ENCODE results near the gene RNF217.
"Not testable (repeated sequence)": the region's sequence is repeated elsewhere in the genome, so short reads cannot be mapped to it uniquely, and the experiment has no call there.

RNF217 gene

DNA sequence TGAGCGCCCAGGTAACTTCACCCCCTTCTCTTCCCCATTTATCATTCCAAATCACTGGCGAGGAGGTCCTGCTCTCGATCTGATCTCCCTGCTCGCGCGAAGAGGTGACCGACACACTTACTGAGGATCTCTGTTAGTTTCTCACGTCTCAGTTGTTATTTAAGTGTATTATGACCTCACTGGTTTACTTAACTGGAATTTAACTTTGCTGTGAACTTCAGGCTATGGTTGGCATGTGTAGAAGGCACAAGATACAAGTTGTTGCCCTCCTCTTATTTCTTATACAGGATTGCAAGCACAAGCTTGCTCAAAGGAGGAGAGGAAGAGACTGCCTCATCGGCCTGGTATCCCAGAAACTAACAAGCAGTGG, 1.2 kb downstream of the RNF217 start:
- DNase-seq (ENCODE audit: low spot score), result no peak

DNA sequence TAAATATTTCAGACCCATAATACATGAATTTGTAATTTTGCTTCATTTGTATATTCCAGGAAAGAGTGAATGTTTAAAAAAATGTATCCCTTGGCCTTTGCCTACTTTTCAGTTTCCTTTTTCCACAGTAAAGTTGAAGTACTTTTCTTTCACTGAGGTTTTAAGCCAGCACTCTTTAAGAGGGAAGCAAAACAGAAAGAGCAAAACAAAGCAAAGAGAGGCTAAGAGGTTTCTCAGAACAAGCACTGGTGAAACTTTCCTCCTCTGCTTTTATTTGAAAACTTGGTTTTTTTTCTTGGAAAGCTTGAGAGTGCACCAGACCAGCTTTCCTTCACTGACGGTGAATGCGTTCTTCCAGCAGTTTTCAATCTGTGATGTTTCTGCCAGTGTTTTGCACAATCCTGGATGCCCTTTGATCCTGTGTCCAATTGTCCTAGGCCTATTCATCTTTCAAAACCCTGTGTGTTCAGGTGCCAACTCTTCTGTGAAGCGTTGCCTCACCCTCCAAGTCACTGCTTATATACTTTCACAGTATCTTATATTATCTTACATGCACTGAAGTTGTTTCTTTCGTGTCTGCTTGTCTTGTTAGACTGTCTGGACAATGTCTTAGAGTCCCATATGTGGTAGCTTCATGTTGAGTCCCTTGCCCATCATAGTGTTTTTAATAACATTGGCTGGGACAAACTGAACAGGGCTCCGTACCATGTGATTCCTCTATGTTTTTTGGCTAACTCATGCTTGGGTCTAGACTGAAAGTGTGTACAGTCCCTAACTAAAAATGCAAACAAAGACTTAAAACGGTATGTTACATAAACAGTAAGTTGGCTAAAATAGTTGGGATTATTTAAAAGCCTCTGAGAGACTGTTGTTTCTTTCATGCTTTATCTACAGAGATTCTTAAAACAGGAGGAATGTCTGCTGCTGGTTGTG, 1.9 kb downstream of the RNF217 start:
- DNase-seq (ENCODE audit: low spot score), result peak; percentile 61

DNA sequence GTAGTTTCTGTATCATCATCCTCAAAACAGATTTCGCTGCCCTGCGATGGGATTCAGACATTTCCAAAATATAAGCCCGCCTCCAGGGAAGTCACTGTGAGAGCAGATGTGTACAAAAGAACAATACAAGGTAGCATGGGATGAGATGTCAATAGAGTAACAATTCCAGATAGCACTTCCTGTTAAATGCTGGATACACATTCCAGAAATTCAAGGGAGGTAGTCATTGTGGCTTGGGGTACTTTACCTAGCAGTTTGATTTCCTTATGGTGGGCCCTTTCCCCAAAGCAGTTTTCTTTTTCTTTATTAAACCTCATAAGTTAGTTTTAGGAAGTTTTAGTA, 2.5 kb downstream of the RNF217 start:
- no peak for DNase-seq (ENCODE audit: low spot score)

- DNase-seq (ENCODE audit: low spot score), result not testable (repeated sequence)
Measured at GRCh38 chr6:124965424-124965850, 3.2 kb downstream of the RNF217 start.

DNA sequence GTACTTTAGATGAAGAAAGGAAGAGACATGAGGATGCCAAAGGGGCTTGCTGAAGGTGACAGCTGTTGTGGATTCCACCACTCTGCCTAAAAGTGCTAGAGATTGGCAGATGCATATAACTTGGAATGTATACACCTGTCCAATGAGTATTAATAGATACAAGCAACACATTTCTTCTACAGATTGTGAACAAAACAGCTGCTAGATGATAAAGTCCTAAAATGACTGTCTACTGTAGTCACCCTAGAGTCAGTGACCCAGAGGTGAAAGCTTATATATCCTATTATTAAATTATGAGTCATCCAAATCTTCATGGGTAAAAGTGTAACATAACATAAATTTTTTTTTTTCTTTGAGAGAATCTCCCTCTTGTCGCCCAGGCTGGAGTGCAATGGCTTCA, 5.2 kb downstream of the RNF217 start:
- DNase-seq (ENCODE audit: low spot score), result no peak

GRCh38 chr6:124968401-124968800, 6.2 kb downstream of the RNF217 start:
- no peak for DNase-seq (ENCODE audit: low spot score)

DNA sequence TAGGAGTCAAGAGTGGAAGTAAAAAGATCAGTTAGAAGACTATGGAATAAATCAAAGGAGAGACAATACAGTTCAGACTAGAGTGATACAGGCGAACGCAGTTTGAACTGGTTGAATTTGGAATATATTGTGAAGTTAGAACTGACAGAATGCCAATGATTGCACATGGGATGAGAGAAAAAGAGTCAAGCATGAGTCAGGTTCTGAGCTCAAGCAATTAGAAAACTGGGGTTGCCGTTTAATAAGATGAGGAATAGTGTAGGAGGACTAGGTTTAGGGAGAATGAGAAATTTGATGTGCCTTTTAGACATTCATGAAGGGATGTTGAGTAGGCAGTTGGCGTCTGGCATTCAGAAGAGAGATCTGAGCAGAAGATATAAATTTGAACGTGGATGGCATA, 8.0 kb downstream of the RNF217 start:
- no peak for DNase-seq (ENCODE audit: low spot score)

DNA sequence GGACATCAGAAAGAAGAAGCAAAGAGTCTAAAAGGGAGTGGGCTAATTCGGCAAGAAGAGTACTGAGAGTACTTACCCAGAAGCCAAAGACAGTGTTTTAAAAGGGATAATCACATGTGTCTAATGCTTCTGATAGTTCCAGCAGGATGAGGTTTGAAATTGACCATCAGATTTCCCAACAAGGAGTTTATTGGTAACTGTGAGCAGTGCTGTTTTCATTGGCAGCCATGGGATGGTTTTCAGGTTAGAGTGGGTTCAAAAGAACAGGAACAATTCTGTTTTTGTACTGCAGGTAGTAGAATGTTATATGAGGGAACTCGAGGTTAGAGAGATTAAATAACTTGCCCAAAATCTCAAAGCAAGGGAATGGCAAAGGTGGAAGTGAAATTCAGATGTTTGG, 8.5 kb downstream of the RNF217 start:
- DNase-seq (ENCODE audit: low spot score), result no peak

DNA sequence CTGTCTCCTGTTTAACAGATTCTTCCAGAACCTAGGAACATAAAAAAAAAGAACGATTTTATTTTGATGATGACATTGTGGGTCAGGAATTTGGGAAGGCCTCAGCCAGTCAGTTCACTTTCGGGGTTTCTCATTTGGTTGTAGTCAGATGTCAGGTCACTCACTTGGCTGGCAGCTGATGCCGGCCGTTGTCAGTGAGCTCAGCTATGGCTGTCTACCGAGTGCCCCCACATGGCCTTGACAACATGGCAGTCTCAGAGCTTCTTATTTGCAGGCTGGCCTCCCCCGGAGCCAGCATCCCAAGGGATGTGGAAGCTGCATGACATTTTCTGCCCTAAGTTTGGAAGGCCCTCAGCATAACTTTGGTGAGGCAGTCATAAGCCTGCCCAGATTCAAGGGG, 11.5 kb downstream of the RNF217 start:
- DNase-seq (ENCODE audit: low spot score), result no peak

DNA sequence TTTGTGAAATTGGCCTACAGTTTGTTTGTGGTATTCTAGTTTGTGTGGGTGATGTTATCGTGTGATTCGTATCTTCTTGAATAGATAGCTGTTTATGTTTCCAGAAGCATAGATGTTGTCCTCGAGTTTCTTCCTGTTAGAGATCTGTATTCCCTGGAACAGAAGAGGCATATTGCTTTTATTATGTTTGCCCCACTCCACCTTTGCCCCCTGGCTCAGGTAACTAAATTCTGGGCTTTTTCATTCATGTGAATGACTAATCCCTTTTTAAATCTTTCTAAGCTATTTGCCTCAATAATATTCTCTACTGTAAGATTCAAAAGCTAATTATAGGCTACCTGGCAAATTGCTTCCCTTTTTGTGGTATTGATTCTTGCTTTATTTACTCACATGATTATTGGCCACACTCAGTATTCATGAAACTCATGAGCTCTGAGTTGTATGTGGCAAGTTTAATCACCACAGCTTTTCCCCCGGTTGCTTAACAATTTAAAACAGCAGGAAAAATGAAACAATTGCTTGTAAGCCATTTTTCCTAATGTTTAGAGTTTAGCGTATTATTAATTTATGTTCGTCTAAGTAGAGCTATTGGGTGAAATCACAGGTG, 12.6 kb downstream of the RNF217 start:
- no peak for DNase-seq (ENCODE audit: low spot score)

DNA sequence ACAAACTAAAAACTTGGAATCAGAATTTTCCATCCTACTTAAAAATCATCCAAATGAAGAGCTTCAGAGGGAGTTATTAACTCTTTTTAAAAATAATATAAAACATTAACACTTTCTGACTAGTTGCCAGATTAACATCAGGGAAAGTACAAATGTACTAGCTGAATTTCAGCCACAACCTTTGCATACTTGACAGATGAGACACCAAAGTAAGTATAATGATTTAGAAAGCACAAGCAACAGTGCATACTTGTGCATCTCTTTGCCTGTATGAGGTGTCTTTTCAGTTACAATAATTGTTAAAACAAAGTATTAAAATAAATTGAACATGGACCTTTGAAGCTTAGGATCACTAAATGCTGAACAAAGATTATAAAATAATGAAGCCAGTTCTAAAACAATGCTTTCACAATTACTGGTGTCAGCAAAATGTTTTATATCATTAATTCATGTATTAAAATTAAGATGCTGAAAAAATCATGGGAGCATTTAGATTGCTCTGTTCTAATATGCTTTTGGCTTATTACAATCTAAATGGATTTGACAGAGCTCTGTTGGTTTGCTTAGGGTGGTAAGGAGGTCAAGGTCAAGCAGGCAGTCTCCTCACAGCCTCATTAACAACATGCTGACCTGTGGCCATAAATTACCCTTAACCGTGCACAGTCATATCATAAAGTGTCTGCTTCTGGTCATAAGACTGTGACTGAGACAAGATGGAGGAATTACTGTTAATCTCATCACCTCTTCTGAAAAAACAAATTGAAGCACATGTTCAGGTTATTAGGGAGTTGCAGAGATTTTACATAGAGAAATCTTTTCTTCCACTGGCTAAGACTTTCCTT, 15.1 kb downstream of the RNF217 start:
- DNase-seq (ENCODE audit: low spot score), result no peak

DNA sequence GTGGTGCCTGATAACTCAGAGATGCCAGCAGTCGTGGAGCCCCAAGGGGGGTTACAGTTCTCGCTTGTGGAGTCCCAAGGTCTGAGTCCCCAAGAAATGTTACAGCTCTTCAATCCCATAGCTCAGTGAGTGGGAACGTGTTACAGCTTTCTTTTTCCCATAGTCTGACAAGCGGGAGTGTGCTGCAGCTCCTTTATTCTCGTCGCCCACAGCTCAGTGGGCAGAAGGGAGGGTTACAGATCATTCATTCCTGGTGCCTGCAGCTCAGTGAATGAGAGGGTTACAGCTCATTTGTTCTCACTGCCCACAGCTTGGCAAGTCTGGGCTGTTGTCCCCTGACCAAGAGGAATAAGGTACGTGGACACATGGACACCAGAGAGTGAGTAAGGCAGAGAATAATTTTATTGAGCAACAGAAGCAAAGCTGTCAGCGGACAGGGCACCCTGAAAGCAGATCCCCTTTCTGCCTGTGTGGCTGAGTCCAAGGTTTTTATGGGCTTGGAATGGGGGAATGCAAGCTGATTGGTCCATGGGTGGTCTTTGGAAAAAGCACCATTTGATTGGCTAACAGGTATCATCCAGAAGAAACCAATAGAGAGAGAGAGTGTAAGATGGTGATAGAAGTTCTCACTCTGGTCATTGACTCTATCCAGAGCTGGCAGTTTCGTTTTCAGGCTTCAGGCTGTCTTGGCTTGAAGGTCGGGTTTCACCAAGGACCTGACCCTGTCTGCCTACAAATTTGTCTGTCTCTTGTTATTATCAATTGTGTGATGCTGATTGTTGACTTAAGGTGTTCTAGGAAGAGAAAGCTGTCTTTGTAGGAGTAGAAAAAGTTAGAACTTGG, 16.4 kb downstream of the RNF217 start:
- no peak for DNase-seq (ENCODE audit: low spot score)

DNA sequence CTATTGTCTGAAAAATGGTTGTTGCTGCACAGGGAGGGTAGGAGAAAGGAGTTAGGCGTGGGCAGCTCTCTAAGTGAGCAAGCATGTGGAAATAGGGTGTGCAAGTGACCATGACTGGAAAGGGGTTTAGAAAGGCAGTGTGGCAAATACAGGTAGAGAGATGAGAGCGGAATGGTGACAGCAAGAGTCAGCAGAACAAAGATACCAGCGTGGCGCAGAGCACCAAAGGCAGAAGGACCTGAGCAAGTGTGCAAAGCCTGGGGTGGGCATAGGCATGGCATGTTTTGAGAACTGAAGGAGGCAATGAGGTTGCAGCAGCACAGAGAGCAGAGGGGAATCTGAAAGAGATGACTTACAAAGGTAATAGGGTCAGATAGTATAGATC, 17.0 kb downstream of the RNF217 start:
- no peak for DNase-seq (ENCODE audit: low spot score)

DNA sequence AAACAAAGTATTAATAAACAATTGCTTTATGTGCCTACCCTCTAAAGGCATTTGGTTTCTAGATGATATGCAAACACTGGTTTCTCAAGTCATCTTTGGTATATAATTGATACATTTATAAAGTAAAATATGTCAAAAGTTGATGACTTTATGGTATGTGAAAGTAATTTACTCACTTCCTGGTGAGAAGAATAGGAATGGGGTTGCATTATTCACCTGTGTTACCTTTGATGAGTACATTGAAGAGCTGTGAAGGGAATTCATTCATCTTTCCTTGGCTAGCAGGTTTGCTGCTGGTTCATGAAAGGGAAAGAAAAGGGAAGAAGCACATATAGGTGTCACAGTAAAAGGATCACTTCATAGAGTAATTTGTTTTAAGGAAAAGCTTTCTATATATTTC, 20.4 kb downstream of the RNF217 start:
- no peak for DNase-seq (ENCODE audit: low spot score)

DNA sequence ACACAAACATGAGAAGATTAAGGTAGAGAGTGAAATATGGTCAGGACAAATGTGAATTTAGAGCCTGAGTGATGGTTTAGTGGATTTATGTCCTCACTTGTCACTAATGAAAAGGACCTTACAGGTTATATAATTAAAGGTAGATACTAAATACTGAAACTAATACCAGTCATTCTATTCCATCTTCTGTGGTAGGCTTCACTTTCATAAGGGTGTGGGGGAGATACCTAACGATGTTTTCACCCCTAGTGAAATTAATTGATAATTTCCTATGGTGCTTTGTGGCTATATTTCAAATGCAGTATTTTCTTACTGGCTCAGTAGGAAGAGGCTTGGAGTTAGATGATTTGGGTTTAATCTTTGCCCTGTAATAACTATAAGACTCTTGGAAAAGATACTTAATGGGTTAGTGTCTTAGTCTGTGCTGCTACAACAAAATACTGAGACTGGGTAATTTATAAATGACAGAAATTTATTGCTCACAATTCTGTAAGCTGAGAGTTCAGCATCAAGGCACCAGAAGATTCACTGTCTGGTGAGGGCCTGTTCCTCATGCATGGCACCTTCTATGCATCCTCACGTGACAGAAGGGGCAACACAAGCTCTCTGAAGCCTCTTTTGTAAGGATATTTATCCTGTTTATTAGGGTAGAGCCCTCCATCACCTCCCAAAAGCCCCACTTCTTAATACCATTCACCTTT, 21.3 kb downstream of the RNF217 start:
- no peak for DNase-seq (ENCODE audit: low spot score)

GRCh38 chr6:124984668-124985338, 22.6 kb downstream of the RNF217 start:
- DNase-seq (ENCODE audit: low spot score), result no peak

GRCh38 chr6:124986164-124986563, 23.9 kb downstream of the RNF217 start:
- no peak for DNase-seq (ENCODE audit: low spot score)

GRCh38 chr6:124987291-124987690, 25.1 kb downstream of the RNF217 start:
- no peak for DNase-seq (ENCODE audit: low spot score)

DNA sequence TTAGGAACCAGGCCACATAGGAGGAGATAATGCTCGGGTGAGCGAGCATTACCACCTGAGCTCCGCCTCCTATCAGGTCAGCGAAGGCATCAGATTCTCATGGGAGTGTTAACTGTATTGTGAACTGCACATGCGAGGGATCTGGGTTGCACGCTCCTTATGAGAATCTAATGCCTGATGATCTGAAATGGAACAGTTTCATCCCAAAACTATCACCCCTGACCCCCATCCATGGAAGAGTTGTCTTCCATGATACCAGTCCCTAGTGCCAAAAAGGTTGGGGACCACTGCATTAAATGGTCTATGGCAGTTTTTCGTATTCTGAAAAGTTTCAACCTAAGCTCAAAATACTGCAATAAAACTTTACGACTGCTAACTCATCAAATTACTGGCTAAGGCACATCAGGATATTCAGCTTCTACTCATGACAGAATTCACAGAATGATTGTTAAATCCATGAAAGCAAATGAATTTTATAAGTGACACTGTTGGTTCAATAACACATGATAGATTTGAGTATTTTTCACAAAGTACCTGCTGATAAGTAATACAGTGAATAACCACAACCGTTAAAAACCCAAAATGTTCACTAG, 25.9 kb downstream of the RNF217 start:
- no peak for DNase-seq (ENCODE audit: low spot score)

All from globus pallidus (tissue), 1 donor.